IPS DF 6.9 (cell line): ENCODE results near the gene RPLP2.

Experiments used
- DNase-seq: peaks from one replicate; pipeline ENCODE4 v3.0.0-alpha.2; 2013; ENCODE audit warnings: low read depth, low spot score
- H3K27ac ChIP-seq: one replicate; pipeline ENCODE4 v1.5.1; 2013; ENCODE audit warnings: low read length, control low read depth
- H3K27me3 ChIP-seq: 2 replicates; pipeline ENCODE4 v1.6.1; 2013; ENCODE audit warnings: mild to moderate bottlenecking, low read length; ENCODE audit not compliant: control insufficient read depth, insufficient read depth
- H3K36me3 ChIP-seq: 2 replicates; pipeline ENCODE4 v1.6.1; 2013; ENCODE audit warnings: low read length; ENCODE audit not compliant: control insufficient read depth, insufficient read depth
- H3K4me1 ChIP-seq: 2 replicates; pipeline ENCODE4 v1.6.1; 2013; ENCODE audit warnings: low read length; ENCODE audit not compliant: control insufficient read depth, insufficient read depth
- H3K4me3 ChIP-seq: 2 replicates; pipeline ENCODE4 v1.5.1; 2013; ENCODE audit warnings: mild to moderate bottlenecking, low read length
- H3K9me3 ChIP-seq: 2 replicates; pipeline ENCODE4 v1.6.1; 2013; ENCODE audit warnings: low read length, inconsistent platforms; ENCODE audit not compliant: control insufficient read depth, insufficient read depth
- WGBS: extraction: QIAGEN DNeasy Blood & Tissue Kit; methylation state at CpG from one replicate; pipeline ENCODE4 v1.1.7; 2013; ENCODE audit warnings: mixed read lengths, missing lambda C conversion rate; ENCODE audit not compliant: insufficient read length, insufficient coverage; 5-methylcytosine and 5-hydroxymethylcytosine counted together

Gene RPLP2

GRCh38 chr11:799641-800316, 10.0 kb upstream of the RPLP2 start:
- no peak for DNase-seq
- Histone ChIP-seq H3K27ac (no peak overlapping the region), H3K9me3 (no peaks in the 10 kb centered on the region), H3K4me3 (no peak overlapping the region), H3K36me3 (peaks cover 26% of the 10 kb centered on the region), H3K27me3 (no peaks in the 10 kb centered on the region), H3K4me1 (peaks cover 11% of the 10 kb centered on the region)
- WGBS: no CpG with 5 or more reads among the region's 32 CpGs

GRCh38 chr11:800473-800872, 9.3 kb upstream of the RPLP2 start:
- WGBS: no CpG with 5 or more reads among the region's 30 CpGs
- Histone ChIP-seq H3K27ac (no peak overlapping the region), H3K4me1 (peaks cover 11% of the 10 kb centered on the region), H3K9me3 (no peaks in the 10 kb centered on the region), H3K4me3 (no peak overlapping the region), H3K27me3 (no peaks in the 10 kb centered on the region), H3K36me3 (peaks cover 26% of the 10 kb centered on the region)
- DNase-seq: no peak

- Histone ChIP-seq H3K27ac (no peak overlapping the region), H3K27me3 (no peaks in the 10 kb centered on the region), H3K4me1 (peaks cover 9% of the 10 kb centered on the region), H3K36me3 (peaks cover 26% of the 10 kb centered on the region), H3K4me3 (no peak overlapping the region), H3K9me3 (no peaks in the 10 kb centered on the region)
- WGBS: no CpG with 5 or more reads among the region's 20 CpGs
- no peak for DNase-seq
Measured at GRCh38 chr11:801097-801780, 8.5 kb upstream of the RPLP2 start.

- H3K36me3 ChIP-seq: peaks cover 26% of the 10 kb centered on the region
- no peak for DNase-seq
- no CpG with 5 or more reads among the region's 21 CpGs for WGBS
- no peaks in the 10 kb centered on the region for H3K27me3 ChIP-seq
- H3K27ac ChIP-seq: no peak overlapping the region
- H3K4me3 ChIP-seq: no peak overlapping the region
- H3K9me3 ChIP-seq: no peaks in the 10 kb centered on the region
- H3K4me1 ChIP-seq: peaks cover 4% of the 10 kb centered on the region; the same call in 1 of the 2 replicates
Measured at GRCh38 chr11:802018-802617, 7.6 kb upstream of the RPLP2 start.

DNA sequence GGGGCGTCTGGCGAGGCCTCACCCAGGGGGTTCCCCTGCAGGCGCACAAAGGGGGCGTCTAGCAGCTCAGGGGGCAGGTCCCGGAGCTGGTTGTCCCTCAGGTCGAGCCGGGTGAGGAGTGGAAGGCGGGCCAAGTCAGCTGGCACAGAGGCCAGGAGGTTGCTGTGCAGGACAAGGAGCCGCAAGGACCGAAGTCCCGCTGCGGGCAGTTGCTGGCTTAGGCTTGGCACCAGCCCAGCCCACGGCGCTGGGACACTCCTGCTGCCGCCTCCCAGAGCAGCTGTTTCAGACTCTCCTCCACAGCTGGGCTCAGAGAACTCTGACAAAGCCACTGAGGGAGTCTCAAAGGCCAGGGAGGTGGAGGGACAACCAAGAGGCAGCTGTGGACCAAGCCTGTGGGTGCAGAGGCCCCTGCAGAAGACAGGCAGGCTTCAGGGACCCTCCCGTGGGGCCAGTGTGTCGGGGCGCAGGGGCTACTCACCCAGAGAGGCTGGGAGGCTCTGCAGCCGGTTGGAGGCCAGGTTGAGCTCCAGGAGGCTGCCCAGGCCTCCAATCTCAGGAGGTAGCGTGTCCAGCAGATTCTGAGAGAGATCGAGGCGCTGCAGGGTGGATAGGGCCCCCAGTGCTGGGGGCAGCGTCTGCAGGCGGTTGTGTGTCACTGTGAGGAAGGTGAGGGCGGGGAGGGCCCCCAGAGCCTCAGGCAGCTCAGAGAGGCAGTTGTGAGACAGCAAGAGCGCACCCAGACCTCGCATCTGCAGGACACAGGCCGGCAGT, 6.9 kb upstream of the RPLP2 start:
- no peak overlapping the region for H3K4me3 ChIP-seq

GRCh38 chr11:803467-803742, 6.4 kb upstream of the RPLP2 start:
- DNase-seq: no peak
- no CpG with 5 or more reads among the region's 8 CpGs for WGBS
- no peak overlapping the region for H3K27ac ChIP-seq
- no peak overlapping the region for H3K4me3 ChIP-seq
- peaks cover 26% of the 10 kb centered on the region for H3K36me3 ChIP-seq
- H3K9me3 ChIP-seq: no peaks in the 10 kb centered on the region
- no peaks in the 10 kb centered on the region for H3K27me3 ChIP-seq
- peaks cover 4% of the 10 kb centered on the region; the same call in 1 of the 2 replicates for H3K4me1 ChIP-seq

More for the DNA sequence above, 6.9 kb upstream of the RPLP2 start:
- H3K36me3 ChIP-seq: peaks cover 26% of the 10 kb centered on the region
- H3K27ac ChIP-seq: no peak overlapping the region
- DNase-seq: no peak
- no CpG with 5 or more reads among the region's 28 CpGs for WGBS
- H3K27me3 ChIP-seq: no peaks in the 10 kb centered on the region
- no peaks in the 10 kb centered on the region for H3K9me3 ChIP-seq
- peaks cover 4% of the 10 kb centered on the region; the same call in 1 of the 2 replicates for H3K4me1 ChIP-seq

- DNase-seq: no peak
- H3K27ac ChIP-seq: no peak overlapping the region
- peaks cover 26% of the 10 kb centered on the region for H3K36me3 ChIP-seq
- H3K4me1 ChIP-seq: peaks cover 4% of the 10 kb centered on the region; the same call in 1 of the 2 replicates
- no peaks in the 10 kb centered on the region for H3K27me3 ChIP-seq
- no peaks in the 10 kb centered on the region for H3K9me3 ChIP-seq
- H3K4me3 ChIP-seq: peak overlapping the region; percentile 55
- WGBS: no CpG with 5 or more reads among the region's 26 CpGs
Measured at GRCh38 chr11:803770-804598, 5.8 kb upstream of the RPLP2 start.

DNA sequence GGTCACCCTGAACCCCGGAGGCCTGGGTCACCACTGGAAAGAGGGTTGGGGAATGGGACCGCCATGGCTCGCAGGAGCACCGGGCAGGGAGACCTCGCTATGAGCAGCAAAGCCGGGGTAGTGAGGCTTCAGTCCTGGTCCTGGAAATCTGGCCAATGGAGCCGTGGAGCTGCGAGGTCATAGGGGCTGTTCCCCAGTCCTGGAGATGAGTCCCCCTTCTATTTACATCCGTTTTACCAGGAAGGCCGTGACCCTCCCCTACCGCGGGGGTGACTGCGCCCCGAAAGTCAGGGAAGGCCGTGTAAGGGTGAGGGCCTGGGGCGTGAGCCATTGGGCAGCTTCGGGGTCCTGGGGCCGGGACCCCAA, 5.2 kb upstream of the RPLP2 start:
- WGBS: no CpG with 5 or more reads among the region's 18 CpGs
- peak overlapping the region; percentile 55; the same call in 1 of the 2 replicates for H3K4me3 ChIP-seq
- DNase-seq: no peak
- H3K4me1 ChIP-seq: peaks cover 4% of the 10 kb centered on the region; the same call in 1 of the 2 replicates
- H3K27me3 ChIP-seq: no peaks in the 10 kb centered on the region
- no peaks in the 10 kb centered on the region for H3K9me3 ChIP-seq
- no peak overlapping the region for H3K27ac ChIP-seq
- peaks cover 24% of the 10 kb centered on the region for H3K36me3 ChIP-seq

DNA sequence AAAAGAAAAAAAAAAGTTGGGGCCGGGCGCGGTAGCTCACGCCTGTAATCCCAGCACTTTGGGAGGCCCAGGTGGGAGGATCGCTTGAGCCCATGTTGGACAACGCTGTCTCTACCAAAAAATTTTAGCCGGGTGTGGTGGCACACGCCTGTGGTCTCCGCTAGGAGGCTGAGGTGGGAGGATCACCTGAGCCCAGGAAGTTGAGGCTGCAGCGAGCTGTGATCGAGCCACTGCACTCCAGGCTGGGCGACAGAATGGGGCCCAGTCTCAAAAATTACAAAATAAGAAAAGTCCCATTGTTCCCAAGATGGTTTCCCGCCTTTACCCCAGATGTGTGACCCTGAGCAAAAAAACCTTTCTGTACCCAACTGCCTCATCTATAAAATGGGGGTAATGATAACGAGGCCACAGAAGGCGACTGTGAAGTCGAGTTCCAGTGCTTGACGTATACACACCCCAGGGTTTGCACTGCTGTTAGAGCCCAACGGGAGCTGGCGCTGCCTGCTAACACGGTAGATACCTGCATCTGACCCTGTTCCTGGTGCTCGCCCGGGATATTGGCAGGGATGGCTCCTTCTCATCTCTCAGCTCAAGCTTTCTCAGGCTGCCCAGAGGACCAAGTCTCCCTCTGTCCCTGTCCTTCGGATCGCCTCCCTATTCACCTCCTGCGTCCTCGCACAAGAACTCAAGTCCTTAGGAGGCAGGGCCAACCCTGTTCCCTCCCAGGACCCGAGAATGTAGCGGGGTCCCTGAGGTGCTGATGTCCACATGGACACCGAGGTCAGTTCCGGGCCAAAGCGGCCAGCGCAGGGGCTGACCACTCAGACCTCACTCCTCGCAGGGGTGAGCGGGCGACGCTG, 1.1 kb upstream of the RPLP2 start:
- peaks cover 4% of the 10 kb centered on the region; the same call in 1 of the 2 replicates for H3K4me1 ChIP-seq

More for the DNA sequence above, 1.1 kb upstream of the RPLP2 start:
- no peak for DNase-seq
- Histone ChIP-seq H3K9me3 (no peaks in the 10 kb centered on the region), H3K27ac (no peak overlapping the region), H3K27me3 (no peaks in the 10 kb centered on the region), H3K4me3 (peak overlapping the region; percentile 83), H3K36me3 (peaks cover 23% of the 10 kb centered on the region)
- WGBS: no CpG with 5 or more reads among the region's 36 CpGs
